Panc1 (cell line): ENCODE results near the gene INPP5A. TPM values are rescaled to one million over a fixed set of nuclear protein-coding genes. Genes with fewer than 3 reads are reported as not detected.
A peak's percentile ranks its signal among the peaks of the same experiment; 100 is the strongest.

ENCODE experiments used
- ATAC-seq: fragments of 200-7000 bp; cut with Tn5 transposase; 2 replicates; pipeline ENCODE4 v1.9.1; 2020; ENCODE audit warnings: mild to moderate bottlenecking, moderate library complexity
- BruUV-seq: library from RNA; stranded (reverse); fragments of 400-500 nt; replicated peaks from 2 replicates; lab custom pipeline; 2021; lab: Mats Ljungman, UMichigan
- CTCF ChIA-PET: fragments of 300-600 bp; sonication (Branson Sonifier 250); formaldehyde crosslinking; loops from one replicate; lab custom pipeline; 2022; ENCODE audit warnings: antibody characterized with exemption; lab: Charles Lee
- POLR2A ChIA-PET: fragments of 300-600 bp; sonication (Branson Sonifier 250); formaldehyde crosslinking; loops from one replicate; lab custom pipeline; 2022; ENCODE audit warnings: antibody characterized with exemption; lab: Charles Lee
- DNase-seq: peaks from one replicate; pipeline ENCODE4 v3.0.0-alpha.2; 2010; ENCODE audit warnings: low read depth, low spot score
- H3K27ac ChIP-seq: 2 replicates; pipeline ENCODE4 v1.5.1; 2011; ENCODE audit warnings: mild to moderate bottlenecking, low read length, inconsistent platforms
- H3K27me3 ChIP-seq: fragments of 200-500 bp; sonication (Bioruptor generic); 2 replicates; pipeline ENCODE4 v1.6.0; 2014; ENCODE audit warnings: low read length, inconsistent platforms; ENCODE audit not compliant: control insufficient read depth, insufficient read depth
- H3K36me3 ChIP-seq: fragments of 200-500 bp; sonication (Bioruptor generic); 2 replicates; pipeline ENCODE4 v1.5.1; 2014; ENCODE audit warnings: inconsistent platforms, mild to moderate bottlenecking, low read length, moderate library complexity; ENCODE audit not compliant: control insufficient read depth, insufficient read depth
- H3K4me1 ChIP-seq: 2 replicates; pipeline ENCODE4 v1.5.1; 2011; ENCODE audit warnings: inconsistent platforms, mild to moderate bottlenecking, low read length, moderate library complexity; ENCODE audit not compliant: control insufficient read depth, insufficient read depth
- H3K4me3 ChIP-seq, 2 experiments: 2 replicates each; pipeline ENCODE4 v1.5.1; 2011 to 2012; ENCODE audit warnings: low read depth in 2 of 2, low read length in 2 of 2, mild to moderate bottlenecking in 2 of 2, inconsistent platforms in 1 of 2, moderate library complexity in 1 of 2
- H3K9me3 ChIP-seq: fragments of 200-500 bp; sonication (Bioruptor generic); 2 replicates; pipeline ENCODE4 v1.5.1; 2014; ENCODE audit warnings: low read depth, mild to moderate bottlenecking, inconsistent platforms, low read length, moderate library complexity; ENCODE audit not compliant: control insufficient read depth, insufficient read depth
- POLR2AphosphoS5 ChIP-seq: IDR thresholded peaks from 2 replicates; pipeline ENCODE4 v1.6.1; 2012; ENCODE audit warnings: mild to moderate bottlenecking, low read depth, low read length, moderate library complexity
- SIN3A ChIP-seq: IDR thresholded peaks from 2 replicates; pipeline ENCODE4 v1.6.1; 2012; ENCODE audit warnings: low read depth, mild to moderate bottlenecking, low read length, moderate library complexity, borderline replicate concordance; ENCODE audit not compliant: insufficient read depth
- TCF7L2 ChIP-seq: IDR thresholded peaks from 2 replicates; pipeline ENCODE4 v1.6.1; 2011; ENCODE audit warnings: mild to moderate bottlenecking, low read depth, low read length, inconsistent platforms
- in situ Hi-C: cut with HindIII; loops from 2 replicates; pipeline ENCODE4 v1.10.0; 2016; ENCODE audit warnings: low sequenced_read_pairs, low pct_unique_long_range_greater_than_20kb
- intact Hi-C: fragments of 100-400 bp; cut with micrococcal nuclease; formaldehyde crosslinking; loops from one replicate; pipeline ENCODE4 v1.10.0; 2022; ENCODE audit not compliant: unreplicated experiment
- total RNA-seq: library from RNA; stranded (reverse); gene quantifications from one replicate; pipeline ENCODE4 v1.2.1, GENCODE V29; 2021; ENCODE audit not compliant: unreplicated experiment
- TF ChIP-seq, protein P1 (sequence below): fragments of 450-650 bp; IDR thresholded peaks from 2 replicates; pipeline ENCODE4 v1.5.1; 2017; ENCODE audit warnings: mild to moderate bottlenecking
- TF ChIP-seq, protein P2 (sequence below), 2 experiments: IDR thresholded peaks; 2 replicates each; pipeline ENCODE4 v1.6.1; 2011 to 2012; ENCODE audit warnings: low read depth in 2 of 2, control low read depth in 1 of 2, low read length in 1 of 2, mild to moderate bottlenecking in 1 of 2, moderate library complexity in 1 of 2; ENCODE audit not compliant: insufficient read depth in 1 of 2

The INPP5A gene
- total RNA-seq, 1 experiment from 2014 or later: 60.0 TPM

GRCh38 chr10:132624847-132625471, 87.4 kb downstream of the INPP5A start:
- intact Hi-C loops (no loop called here), in situ Hi-C loops (no loop called here)
- DNase-seq (no peak), ATAC-seq (0 out of 2 replicates have a peak, but pooled peaks have one; percentile 29)
- no peaks in the 10 kb centered on the region for H3K36me3 ChIP-seq
- H3K27ac ChIP-seq: no peak overlapping the region
- CTCF ChIA-PET: no interaction called here
- H3K4me3 ChIP-seq: no peak overlapping the region
- no peak for TF ChIP-seq TCF7L2
- TF ChIP-seq, protein P1, sequence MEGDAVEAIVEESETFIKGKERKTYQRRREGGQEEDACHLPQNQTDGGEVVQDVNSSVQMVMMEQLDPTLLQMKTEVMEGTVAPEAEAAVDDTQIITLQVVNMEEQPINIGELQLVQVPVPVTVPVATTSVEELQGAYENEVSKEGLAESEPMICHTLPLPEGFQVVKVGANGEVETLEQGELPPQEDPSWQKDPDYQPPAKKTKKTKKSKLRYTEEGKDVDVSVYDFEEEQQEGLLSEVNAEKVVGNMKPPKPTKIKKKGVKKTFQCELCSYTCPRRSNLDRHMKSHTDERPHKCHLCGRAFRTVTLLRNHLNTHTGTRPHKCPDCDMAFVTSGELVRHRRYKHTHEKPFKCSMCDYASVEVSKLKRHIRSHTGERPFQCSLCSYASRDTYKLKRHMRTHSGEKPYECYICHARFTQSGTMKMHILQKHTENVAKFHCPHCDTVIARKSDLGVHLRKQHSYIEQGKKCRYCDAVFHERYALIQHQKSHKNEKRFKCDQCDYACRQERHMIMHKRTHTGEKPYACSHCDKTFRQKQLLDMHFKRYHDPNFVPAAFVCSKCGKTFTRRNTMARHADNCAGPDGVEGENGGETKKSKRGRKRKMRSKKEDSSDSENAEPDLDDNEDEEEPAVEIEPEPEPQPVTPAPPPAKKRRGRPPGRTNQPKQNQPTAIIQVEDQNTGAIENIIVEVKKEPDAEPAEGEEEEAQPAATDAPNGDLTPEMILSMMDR: no peak
- TF ChIP-seq, protein P2, sequence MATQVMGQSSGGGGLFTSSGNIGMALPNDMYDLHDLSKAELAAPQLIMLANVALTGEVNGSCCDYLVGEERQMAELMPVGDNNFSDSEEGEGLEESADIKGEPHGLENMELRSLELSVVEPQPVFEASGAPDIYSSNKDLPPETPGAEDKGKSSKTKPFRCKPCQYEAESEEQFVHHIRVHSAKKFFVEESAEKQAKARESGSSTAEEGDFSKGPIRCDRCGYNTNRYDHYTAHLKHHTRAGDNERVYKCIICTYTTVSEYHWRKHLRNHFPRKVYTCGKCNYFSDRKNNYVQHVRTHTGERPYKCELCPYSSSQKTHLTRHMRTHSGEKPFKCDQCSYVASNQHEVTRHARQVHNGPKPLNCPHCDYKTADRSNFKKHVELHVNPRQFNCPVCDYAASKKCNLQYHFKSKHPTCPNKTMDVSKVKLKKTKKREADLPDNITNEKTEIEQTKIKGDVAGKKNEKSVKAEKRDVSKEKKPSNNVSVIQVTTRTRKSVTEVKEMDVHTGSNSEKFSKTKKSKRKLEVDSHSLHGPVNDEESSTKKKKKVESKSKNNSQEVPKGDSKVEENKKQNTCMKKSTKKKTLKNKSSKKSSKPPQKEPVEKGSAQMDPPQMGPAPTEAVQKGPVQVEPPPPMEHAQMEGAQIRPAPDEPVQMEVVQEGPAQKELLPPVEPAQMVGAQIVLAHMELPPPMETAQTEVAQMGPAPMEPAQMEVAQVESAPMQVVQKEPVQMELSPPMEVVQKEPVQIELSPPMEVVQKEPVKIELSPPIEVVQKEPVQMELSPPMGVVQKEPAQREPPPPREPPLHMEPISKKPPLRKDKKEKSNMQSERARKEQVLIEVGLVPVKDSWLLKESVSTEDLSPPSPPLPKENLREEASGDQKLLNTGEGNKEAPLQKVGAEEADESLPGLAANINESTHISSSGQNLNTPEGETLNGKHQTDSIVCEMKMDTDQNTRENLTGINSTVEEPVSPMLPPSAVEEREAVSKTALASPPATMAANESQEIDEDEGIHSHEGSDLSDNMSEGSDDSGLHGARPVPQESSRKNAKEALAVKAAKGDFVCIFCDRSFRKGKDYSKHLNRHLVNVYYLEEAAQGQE (IDR thresholded peaks at IDR 0.05; ENCODE audit: insufficient read depth in 1 of 2, low read depth in 2 of 2, low read length in 1 of 2): no peak
- BruUV-seq: no TSS peak
- peaks cover 3% of the 10 kb centered on the region; the same call in 1 of the 2 replicates for H3K4me1 ChIP-seq
- H3K27me3 ChIP-seq: no peaks in the 10 kb centered on the region
- POLR2A ChIA-PET: no interaction called here
- peaks cover 5% of the 10 kb centered on the region; the same call in 1 of the 2 replicates for H3K9me3 ChIP-seq

- ChIA-PET POLR2A (no interaction called here), CTCF (no interaction called here)
- no peak overlapping the region for H3K27ac ChIP-seq
- DNase-seq: no peak
- no peak for ATAC-seq
- H3K36me3 ChIP-seq: no peaks in the 10 kb centered on the region
- no peaks in the 10 kb centered on the region for H3K27me3 ChIP-seq
- intact Hi-C loops: no loop called here
- no peaks in the 10 kb centered on the region for H3K9me3 ChIP-seq
- in situ Hi-C loops: no loop called here
- H3K4me1 ChIP-seq: peaks cover 3% of the 10 kb centered on the region; the same call in 1 of the 2 replicates
- BruUV-seq: no TSS peak
- TF ChIP-seq TCF7L2 (no peak), SIN3A (no peak), POLR2AphosphoS5 (no peak)
- TF ChIP-seq, protein P2 (IDR thresholded peaks at IDR 0.05; ENCODE audit: insufficient read depth in 1 of 2, low read depth in 2 of 2, low read length in 1 of 2): no peak
- TF ChIP-seq, protein P1: no peak
- H3K4me3 ChIP-seq: no peak overlapping the region
Observed at GRCh38 chr10:132626019-132626760, 88.6 kb downstream of the INPP5A start.
